ENCODE measurements around the gene CTNNA1.

The CTNNA1 gene

GRCh38 chr5:138869763-138870500 is 116.7 kb downstream of the CTNNA1 start:
- DNase-seq, result no peak

- DNase-seq, result no peak
Measured at GRCh38 chr5:138870611-138871010, 117.4 kb downstream of the CTNNA1 start.

- no peak for DNase-seq
Measured at GRCh38 chr5:138872841-138873465, 119.7 kb downstream of the CTNNA1 start.

GRCh38 chr5:138873466-138874221 is 120.4 kb downstream of the CTNNA1 start:
- DNase-seq, result no peak

GRCh38 chr5:138874241-138874640 is 121.0 kb downstream of the CTNNA1 start:
- no peak for DNase-seq

- no peak for DNase-seq
Measured at GRCh38 chr5:138874771-138875551, 121.7 kb downstream of the CTNNA1 start, which contains the start of gene LRRTM2. LRRTM2 (minus strand) TSS chr5:138875335; CDS start chr5:138874911, 424 bp downstream.

GRCh38 chr5:138875552-138875875 is 122.3 kb downstream of the CTNNA1 start:
- no peak for DNase-seq

- DNase-seq, result no peak
Measured at GRCh38 chr5:138875946-138876345, 122.7 kb downstream of the CTNNA1 start.

- no peak for DNase-seq
Measured at GRCh38 chr5:138876811-138877210, 123.6 kb downstream of the CTNNA1 start.

- DNase-seq, result no peak
Measured at GRCh38 chr5:138878437-138879235, 125.4 kb downstream of the CTNNA1 start.

- no peak for DNase-seq
Measured at GRCh38 chr5:138883211-138883610, 130.0 kb downstream of the CTNNA1 start.

- DNase-seq, result no peak
Measured at GRCh38 chr5:138884094-138884493, 130.9 kb downstream of the CTNNA1 start.

GRCh38 chr5:138884554-138884953 is 131.3 kb downstream of the CTNNA1 start:
- DNase-seq, result no peak

- DNase-seq, result no peak
Measured at GRCh38 chr5:138889994-138890393, 136.8 kb downstream of the CTNNA1 start.

- DNase-seq, result no peak
Measured at GRCh38 chr5:138890644-138891043, 137.4 kb downstream of the CTNNA1 start.

- DNase-seq, result no peak
Measured at GRCh38 chr5:138895918-138896317, 142.7 kb downstream of the CTNNA1 start.

GRCh38 chr5:138898299-138898698 is 145.1 kb downstream of the CTNNA1 start:
- DNase-seq, result no peak

- no peak for DNase-seq
Measured at GRCh38 chr5:138898742-138899141, 145.5 kb downstream of the CTNNA1 start.

GRCh38 chr5:138900281-138900965 is 147.2 kb downstream of the CTNNA1 start:
- DNase-seq, result no peak

GRCh38 chr5:138901716-138902115 is 148.5 kb downstream of the CTNNA1 start:
- DNase-seq, result no peak

GRCh38 chr5:138903130-138903775 is 150.0 kb downstream of the CTNNA1 start:
- DNase-seq, result no peak

All from NK-92 treated with Interleukin-12 subunit alpha and Interleukin-12 subunit beta, amount 100 ng/mL, for 24 hours (cell line).